GM23338 (cell line): ENCODE results near the gene STX4.
"Not testable (repeated sequence)": the region's sequence is repeated elsewhere in the genome, so short reads cannot be mapped to it uniquely, and the experiment has no call there.

ENCODE experiments used
- EZH2 ChIP-seq: fragments of 200-600 bp; sonication (generic); IDR thresholded peaks from one replicate; pipeline ENCODE4 v1.8.0; 2017; ENCODE audit warnings: antibody characterized with exemption, mild to moderate bottlenecking, low read depth; ENCODE audit not compliant: unreplicated experiment
- NANOG ChIP-seq: IDR thresholded peaks from 2 replicates; pipeline ENCODE4 v1.6.1; 2016; ENCODE audit warnings: antibody characterized with exemption, borderline replicate concordance
- POLR2AphosphoS5 ChIP-seq: IDR thresholded peaks from 2 replicates; pipeline ENCODE4 v1.6.1; 2016; ENCODE audit warnings: antibody characterized with exemption, low read depth
- TF ChIP-seq, protein P1 (sequence below), 2 experiments: fragments of 200-600 bp in 1 of 2; sonication (generic) in 1 of 2; conservative IDR thresholded peaks; 2 replicates each; pipeline versions ENCODE4 v1.5.1 to v1.6.1; 2016 to 2017; ENCODE audit warnings: antibody characterized with exemption in 2 of 2, low read depth in 2 of 2, mild to moderate bottlenecking in 2 of 2, moderate library complexity in 1 of 2
- TF ChIP-seq, protein P2 (sequence below): IDR thresholded peaks from one replicate; pipeline ENCODE4 v1.6.1; 2018; ENCODE audit warnings: antibody characterized with exemption; ENCODE audit not compliant: unreplicated experiment
- TF ChIP-seq, protein P3 (sequence below): IDR thresholded peaks from 2 replicates; pipeline ENCODE4 v1.6.1; 2016; ENCODE audit warnings: antibody characterized with exemption

DNA sequence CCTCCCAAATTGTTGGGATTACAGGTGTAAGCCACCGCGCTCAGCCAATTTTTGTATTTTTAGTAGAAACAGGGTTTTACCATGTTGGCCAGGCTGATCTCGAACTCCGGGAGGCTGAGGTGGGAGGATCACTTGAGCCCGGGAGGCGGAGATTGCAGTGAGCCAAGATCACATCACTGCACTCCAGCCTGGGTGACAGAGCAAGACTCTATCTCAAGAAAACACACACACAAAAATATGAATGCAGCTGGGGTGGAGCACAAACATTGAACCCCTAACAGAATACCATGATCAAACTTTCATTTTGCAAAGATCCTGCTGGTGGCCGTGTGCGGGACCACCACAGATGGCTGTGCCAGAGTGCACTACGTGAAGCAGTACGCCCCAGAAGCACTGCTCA is 15.6 kb upstream of the STX4 start:
- TF ChIP-seq POLR2AphosphoS5, EZH2, NANOG: not testable (repeated sequence)
- TF ChIP-seq, protein P1, sequence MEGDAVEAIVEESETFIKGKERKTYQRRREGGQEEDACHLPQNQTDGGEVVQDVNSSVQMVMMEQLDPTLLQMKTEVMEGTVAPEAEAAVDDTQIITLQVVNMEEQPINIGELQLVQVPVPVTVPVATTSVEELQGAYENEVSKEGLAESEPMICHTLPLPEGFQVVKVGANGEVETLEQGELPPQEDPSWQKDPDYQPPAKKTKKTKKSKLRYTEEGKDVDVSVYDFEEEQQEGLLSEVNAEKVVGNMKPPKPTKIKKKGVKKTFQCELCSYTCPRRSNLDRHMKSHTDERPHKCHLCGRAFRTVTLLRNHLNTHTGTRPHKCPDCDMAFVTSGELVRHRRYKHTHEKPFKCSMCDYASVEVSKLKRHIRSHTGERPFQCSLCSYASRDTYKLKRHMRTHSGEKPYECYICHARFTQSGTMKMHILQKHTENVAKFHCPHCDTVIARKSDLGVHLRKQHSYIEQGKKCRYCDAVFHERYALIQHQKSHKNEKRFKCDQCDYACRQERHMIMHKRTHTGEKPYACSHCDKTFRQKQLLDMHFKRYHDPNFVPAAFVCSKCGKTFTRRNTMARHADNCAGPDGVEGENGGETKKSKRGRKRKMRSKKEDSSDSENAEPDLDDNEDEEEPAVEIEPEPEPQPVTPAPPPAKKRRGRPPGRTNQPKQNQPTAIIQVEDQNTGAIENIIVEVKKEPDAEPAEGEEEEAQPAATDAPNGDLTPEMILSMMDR (conservative IDR thresholded peaks at IDR 0.05; ENCODE audit: low read depth in 2 of 2): not testable (repeated sequence)
- TF ChIP-seq, protein P2, sequence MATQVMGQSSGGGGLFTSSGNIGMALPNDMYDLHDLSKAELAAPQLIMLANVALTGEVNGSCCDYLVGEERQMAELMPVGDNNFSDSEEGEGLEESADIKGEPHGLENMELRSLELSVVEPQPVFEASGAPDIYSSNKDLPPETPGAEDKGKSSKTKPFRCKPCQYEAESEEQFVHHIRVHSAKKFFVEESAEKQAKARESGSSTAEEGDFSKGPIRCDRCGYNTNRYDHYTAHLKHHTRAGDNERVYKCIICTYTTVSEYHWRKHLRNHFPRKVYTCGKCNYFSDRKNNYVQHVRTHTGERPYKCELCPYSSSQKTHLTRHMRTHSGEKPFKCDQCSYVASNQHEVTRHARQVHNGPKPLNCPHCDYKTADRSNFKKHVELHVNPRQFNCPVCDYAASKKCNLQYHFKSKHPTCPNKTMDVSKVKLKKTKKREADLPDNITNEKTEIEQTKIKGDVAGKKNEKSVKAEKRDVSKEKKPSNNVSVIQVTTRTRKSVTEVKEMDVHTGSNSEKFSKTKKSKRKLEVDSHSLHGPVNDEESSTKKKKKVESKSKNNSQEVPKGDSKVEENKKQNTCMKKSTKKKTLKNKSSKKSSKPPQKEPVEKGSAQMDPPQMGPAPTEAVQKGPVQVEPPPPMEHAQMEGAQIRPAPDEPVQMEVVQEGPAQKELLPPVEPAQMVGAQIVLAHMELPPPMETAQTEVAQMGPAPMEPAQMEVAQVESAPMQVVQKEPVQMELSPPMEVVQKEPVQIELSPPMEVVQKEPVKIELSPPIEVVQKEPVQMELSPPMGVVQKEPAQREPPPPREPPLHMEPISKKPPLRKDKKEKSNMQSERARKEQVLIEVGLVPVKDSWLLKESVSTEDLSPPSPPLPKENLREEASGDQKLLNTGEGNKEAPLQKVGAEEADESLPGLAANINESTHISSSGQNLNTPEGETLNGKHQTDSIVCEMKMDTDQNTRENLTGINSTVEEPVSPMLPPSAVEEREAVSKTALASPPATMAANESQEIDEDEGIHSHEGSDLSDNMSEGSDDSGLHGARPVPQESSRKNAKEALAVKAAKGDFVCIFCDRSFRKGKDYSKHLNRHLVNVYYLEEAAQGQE: not testable (repeated sequence)
- TF ChIP-seq, protein P3, sequence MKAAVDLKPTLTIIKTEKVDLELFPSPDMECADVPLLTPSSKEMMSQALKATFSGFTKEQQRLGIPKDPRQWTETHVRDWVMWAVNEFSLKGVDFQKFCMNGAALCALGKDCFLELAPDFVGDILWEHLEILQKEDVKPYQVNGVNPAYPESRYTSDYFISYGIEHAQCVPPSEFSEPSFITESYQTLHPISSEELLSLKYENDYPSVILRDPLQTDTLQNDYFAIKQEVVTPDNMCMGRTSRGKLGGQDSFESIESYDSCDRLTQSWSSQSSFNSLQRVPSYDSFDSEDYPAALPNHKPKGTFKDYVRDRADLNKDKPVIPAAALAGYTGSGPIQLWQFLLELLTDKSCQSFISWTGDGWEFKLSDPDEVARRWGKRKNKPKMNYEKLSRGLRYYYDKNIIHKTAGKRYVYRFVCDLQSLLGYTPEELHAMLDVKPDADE: not testable (repeated sequence)
